Neural cell (in vitro differentiated cells): Measurements from ENCODE around the gene GGCX. TPM values are rescaled to one million over a fixed set of nuclear protein-coding genes. Genes with fewer than 3 reads are reported as not detected.

Source experiments
- H2AFZ ChIP-seq: fragments of 200-600, 300-800 bp; sonication (generic), shearing (Covaris generic); 2 replicates; pipeline ENCODE4 v1.6.0; 2014; ENCODE audit warnings: low read depth, mild to moderate bottlenecking, antibody characterized with exemption, low read length, moderate library complexity
- H3F3A ChIP-seq: fragments of 200-600 bp; shearing (Covaris generic); 2 replicates; pipeline ENCODE4 v1.6.1; 2016; ENCODE audit warnings: mild to moderate bottlenecking, moderate library complexity, mixed read lengths, antibody characterized with exemption, low read length; ENCODE audit not compliant: insufficient read depth, poor library complexity, severe bottlenecking
- H3K27ac ChIP-seq: fragments of 200-600, 300-800 bp; sonication (generic), shearing (Covaris generic); 2 replicates; pipeline ENCODE4 v1.5.1; 2014; ENCODE audit warnings: mild to moderate bottlenecking, low read length, moderate library complexity
- H3K27me3 ChIP-seq: fragments of 300-800, 200-600 bp; sonication (generic), shearing (Covaris generic); 2 replicates; pipeline ENCODE4 v1.6.0; 2014; ENCODE audit warnings: mild to moderate bottlenecking, low read depth, low read length, moderate library complexity; ENCODE audit not compliant: insufficient read depth
- H3K36me3 ChIP-seq: fragments of 300-800, 200-600 bp; sonication (generic), shearing (Covaris generic); 2 replicates; pipeline ENCODE4 v1.5.1; 2014; ENCODE audit warnings: mild to moderate bottlenecking, antibody characterized with exemption, low read length, moderate library complexity; ENCODE audit not compliant: insufficient read depth
- H3K4me2 ChIP-seq: fragments of 300-800, 200-600 bp; sonication (generic), shearing (Covaris generic); 2 replicates; pipeline ENCODE4 v1.6.0; 2014; ENCODE audit warnings: mild to moderate bottlenecking, low read length
- H3K4me3 ChIP-seq: fragments of 300-800, 200-600 bp; sonication (generic), shearing (Covaris generic); 2 replicates; pipeline ENCODE4 v1.5.1; 2014; ENCODE audit warnings: mild to moderate bottlenecking, low read length, moderate library complexity
- H3K79me2 ChIP-seq: fragments of 200-600 bp; shearing (Covaris generic); replicated peaks from 2 replicates; pipeline ENCODE4 v1.6.0; 2014; ENCODE audit warnings: mild to moderate bottlenecking, low read length, moderate library complexity; ENCODE audit not compliant: insufficient read depth
- H3K9ac ChIP-seq: fragments of 300-800, 200-600 bp; sonication (generic), shearing (Covaris generic); 2 replicates; pipeline ENCODE4 v1.6.1; 2016; ENCODE audit warnings: mild to moderate bottlenecking, low read length, mixed read lengths
- H3K9me2 ChIP-seq: fragments of 200-600 bp; shearing (Covaris generic); 2 replicates; pipeline ENCODE4 v1.6.1; 2016; ENCODE audit warnings: mild to moderate bottlenecking, low read length, mixed read lengths; ENCODE audit not compliant: insufficient read depth
- H3K9me3 ChIP-seq: fragments of 200-600, 300-800 bp; sonication (generic), shearing (Covaris generic); 2 replicates; pipeline ENCODE4 v1.6.1; 2016; ENCODE audit warnings: mild to moderate bottlenecking, mixed run types, low read length, moderate library complexity, mixed read lengths
- H4K20me1 ChIP-seq: fragments of 200-600 bp; shearing (Covaris generic); 2 replicates; pipeline ENCODE4 v1.6.1; 2016; ENCODE audit warnings: mild to moderate bottlenecking, mixed run types; ENCODE audit not compliant: insufficient read depth
- EP300 ChIP-seq: fragments of 450-650 bp; conservative IDR thresholded peaks from 2 replicates; pipeline ENCODE4 v1.6.1; 2014; ENCODE audit warnings: antibody characterized with exemption, mild to moderate bottlenecking, moderate library complexity; ENCODE audit not compliant: poor library complexity, severe bottlenecking
- EZH2 ChIP-seq: fragments of 200-600, 300-800 bp; shearing (Covaris generic), sonication (generic); IDR thresholded peaks from 2 replicates; pipeline ENCODE4 v1.6.1; 2014; ENCODE audit warnings: antibody characterized with exemption, low read length, borderline replicate concordance, mild to moderate bottlenecking; ENCODE audit not compliant: insufficient read depth, poor library complexity, severe bottlenecking
- MXI1 ChIP-seq: fragments of 450-650 bp; conservative IDR thresholded peaks from 2 replicates; pipeline ENCODE4 v1.6.1; 2014; ENCODE audit warnings: antibody characterized with exemption, mild to moderate bottlenecking; ENCODE audit not compliant: poor library complexity, severe bottlenecking
- POLR2AphosphoS5 ChIP-seq: IDR thresholded peaks from 2 replicates; pipeline ENCODE4 v1.6.1; 2012
- RAD21 ChIP-seq: fragments of 450-650 bp; conservative IDR thresholded peaks from 2 replicates; pipeline ENCODE4 v1.6.1; 2014; ENCODE audit warnings: antibody characterized with exemption, mild to moderate bottlenecking, moderate library complexity
- REST ChIP-seq: IDR thresholded peaks from 2 replicates; pipeline ENCODE4 v1.6.1; 2012; ENCODE audit warnings: borderline replicate concordance
- SMC3 ChIP-seq: fragments of 450-650 bp; conservative IDR thresholded peaks from 2 replicates; pipeline ENCODE4 v1.6.1; 2014; ENCODE audit warnings: antibody characterized with exemption, mild to moderate bottlenecking, moderate library complexity; ENCODE audit not compliant: poor library complexity
- TAF1 ChIP-seq: IDR thresholded peaks from 2 replicates; pipeline ENCODE4 v1.6.1; 2012; ENCODE audit warnings: low read depth
- polyA plus RNA-seq: library from polyadenylated mRNA; depleted of rRNA; stranded (reverse); fragments of >200 nt; gene quantifications from 2 replicates; pipeline ENCODE4 v1.2.3, GENCODE V29; 2014
- TF ChIP-seq, protein P1 (sequence below): fragments of 450-650 bp; IDR thresholded peaks from 2 replicates; pipeline ENCODE4 v1.5.1; 2014; ENCODE audit warnings: antibody characterized with exemption, mild to moderate bottlenecking, moderate library complexity; ENCODE audit not compliant: poor library complexity, severe bottlenecking

Gene GGCX
- polyA plus RNA-seq, 1 donor from 2014 or later, result 41.4 TPM

DNA sequence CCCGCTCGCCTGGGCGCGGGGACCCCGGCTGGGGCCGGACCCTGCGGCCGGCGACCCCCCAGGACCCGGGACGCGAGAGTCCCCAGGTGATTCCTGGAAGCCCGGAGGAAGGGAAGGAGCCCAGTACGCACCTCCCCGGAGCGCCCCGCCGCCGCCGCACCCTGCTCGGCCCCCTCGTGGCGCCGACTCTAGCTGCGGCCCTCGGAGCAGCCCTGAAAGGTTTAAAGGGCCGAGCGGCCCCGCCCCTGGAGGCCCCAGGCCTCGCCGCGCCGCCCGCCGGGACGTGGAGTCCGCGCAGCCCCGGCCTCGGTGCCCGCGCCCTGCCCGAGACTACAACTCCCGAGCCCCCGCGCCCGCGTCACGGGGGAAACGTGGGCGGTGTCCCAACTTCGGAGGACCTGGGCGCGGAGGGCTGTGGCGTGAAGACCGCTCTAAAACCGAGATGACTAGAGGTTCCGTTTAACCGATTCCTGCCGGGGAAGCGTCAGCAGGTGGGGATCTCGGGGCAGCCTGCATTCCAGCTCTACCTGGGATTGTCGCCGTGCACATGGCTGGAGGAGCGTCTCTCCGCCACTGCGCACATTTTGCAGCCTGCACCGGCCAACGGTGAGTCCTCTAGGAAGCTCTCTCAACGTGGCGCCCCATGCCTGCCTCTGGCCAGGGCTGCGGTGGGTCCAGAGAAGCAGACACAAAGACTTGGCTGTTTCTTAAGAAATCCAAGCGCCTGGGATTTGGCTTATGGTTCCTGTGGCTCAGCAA, 41.4 kb upstream of the GGCX start, which contains the start of gene TMEM150A:
Gene TMEM150A, minus strand, starts transcription at position 223 of the 759 bp plus-strand sequence. CDS start 750 bp downstream, outside the sequence.
- H3K36me3 ChIP-seq, result no peaks in the 10 kb centered on the region
- peak within 1 kb of the TSS; percentile 91 for H3K4me2 ChIP-seq
- H3K4me3 ChIP-seq, result peak within 1 kb of the TSS; percentile 77
- H3K9me3 ChIP-seq, result no peaks in the 10 kb centered on the region
- no peaks in the 10 kb centered on the region for H4K20me1 ChIP-seq
- peak within 1 kb of the TSS; percentile 59 for H3K9ac ChIP-seq
- no peaks in the 10 kb centered on the region for H3K27me3 ChIP-seq
- H3K79me2 ChIP-seq, result no peaks in the 10 kb centered on the region
- H3F3A ChIP-seq, result no peaks in the 10 kb centered on the region
- H2AFZ ChIP-seq, result peak within 1 kb of the TSS; percentile 15
- TF ChIP-seq MXI1 (peak; percentile 97), POLR2AphosphoS5 (no peak), SMC3 (peak; percentile 23), EP300 (peak; percentile 24), REST (peak; percentile 40), RAD21 (no peak), TAF1 (no peak), EZH2 (no peak)
- TF ChIP-seq, protein P1, sequence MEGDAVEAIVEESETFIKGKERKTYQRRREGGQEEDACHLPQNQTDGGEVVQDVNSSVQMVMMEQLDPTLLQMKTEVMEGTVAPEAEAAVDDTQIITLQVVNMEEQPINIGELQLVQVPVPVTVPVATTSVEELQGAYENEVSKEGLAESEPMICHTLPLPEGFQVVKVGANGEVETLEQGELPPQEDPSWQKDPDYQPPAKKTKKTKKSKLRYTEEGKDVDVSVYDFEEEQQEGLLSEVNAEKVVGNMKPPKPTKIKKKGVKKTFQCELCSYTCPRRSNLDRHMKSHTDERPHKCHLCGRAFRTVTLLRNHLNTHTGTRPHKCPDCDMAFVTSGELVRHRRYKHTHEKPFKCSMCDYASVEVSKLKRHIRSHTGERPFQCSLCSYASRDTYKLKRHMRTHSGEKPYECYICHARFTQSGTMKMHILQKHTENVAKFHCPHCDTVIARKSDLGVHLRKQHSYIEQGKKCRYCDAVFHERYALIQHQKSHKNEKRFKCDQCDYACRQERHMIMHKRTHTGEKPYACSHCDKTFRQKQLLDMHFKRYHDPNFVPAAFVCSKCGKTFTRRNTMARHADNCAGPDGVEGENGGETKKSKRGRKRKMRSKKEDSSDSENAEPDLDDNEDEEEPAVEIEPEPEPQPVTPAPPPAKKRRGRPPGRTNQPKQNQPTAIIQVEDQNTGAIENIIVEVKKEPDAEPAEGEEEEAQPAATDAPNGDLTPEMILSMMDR, result peak; percentile 33
- no peaks in the 10 kb centered on the region for H3K9me2 ChIP-seq
- peak within 1 kb of the TSS; percentile 28 for H3K27ac ChIP-seq

DNA sequence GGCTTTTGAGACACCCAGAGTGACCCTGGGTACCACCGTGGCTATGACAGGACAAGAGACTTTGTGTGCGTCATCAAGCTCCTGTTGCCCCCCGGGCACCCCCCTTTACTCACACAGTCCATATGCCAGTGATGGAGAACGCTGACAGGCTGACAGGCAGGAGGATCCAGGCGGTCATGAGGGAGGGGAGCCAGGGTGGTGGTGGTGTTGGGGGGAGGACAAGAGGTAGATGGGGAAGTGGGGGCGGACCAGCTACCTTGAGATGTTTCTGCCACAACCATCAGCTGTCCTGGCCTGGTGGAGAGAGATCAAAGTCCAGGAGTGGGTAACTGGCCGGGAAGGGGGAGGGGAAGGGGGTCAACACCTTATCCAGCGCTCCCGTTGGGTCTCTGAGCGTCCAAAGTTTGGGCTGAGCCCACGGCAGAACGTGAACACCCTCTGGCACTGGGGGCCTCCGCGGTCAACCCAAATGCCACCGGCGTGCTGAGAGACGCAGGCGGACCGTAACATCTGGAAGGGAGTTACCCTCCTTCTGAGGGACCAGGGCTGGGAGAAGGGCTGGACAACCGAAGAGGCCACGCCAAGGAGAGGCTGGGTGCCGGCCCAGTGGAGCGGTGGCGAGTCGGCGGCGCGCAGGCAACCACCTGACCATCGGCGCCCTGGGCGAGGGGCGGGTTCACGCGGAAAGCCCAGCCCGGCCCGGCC, 40.6 kb upstream of the GGCX start:
- Histone ChIP-seq H2AFZ (no peak overlapping the region), H3F3A (no peaks in the 10 kb centered on the region), H3K9me3 (no peaks in the 10 kb centered on the region), H3K79me2 (no peaks in the 10 kb centered on the region), H3K9ac (peak overlapping the region; percentile 59), H3K4me2 (peak overlapping the region; percentile 55), H3K4me3 (peak overlapping the region; percentile 77), H3K9me2 (no peaks in the 10 kb centered on the region), H3K27ac (no peak overlapping the region), H3K36me3 (no peaks in the 10 kb centered on the region), H4K20me1 (no peaks in the 10 kb centered on the region), H3K27me3 (no peaks in the 10 kb centered on the region)
- TF ChIP-seq TAF1, result no peak
- no peak for TF ChIP-seq MXI1
- TF ChIP-seq EP300, result no peak
- TF ChIP-seq RAD21, result no peak
- TF ChIP-seq, protein P1, result no peak
- no peak for TF ChIP-seq EZH2
- no peak for TF ChIP-seq SMC3
- no peak for TF ChIP-seq REST
- no peak for TF ChIP-seq POLR2AphosphoS5
